Dermis blood vessel endothelial cell (primary cell): ENCODE data around the gene PECR. TPM values are rescaled to one million over a fixed set of nuclear protein-coding genes. Genes with fewer than 3 reads are reported as not detected.
"Not testable (repeated sequence)": the region's sequence is repeated elsewhere in the genome, so short reads cannot be mapped to it uniquely, and the experiment has no call there.

Experiments used
- DNase-seq: peaks from one replicate; pipeline ENCODE4 v3.0.0; 2010
- total RNA-seq: library from RNA; depleted of rRNA; stranded (reverse); fragments of >200 nt; gene quantifications from 2 replicates; pipeline ENCODE4 v1.2.3, GENCODE V29; 2014

Gene PECR
- total RNA-seq, 1 donor from 2014 or later, result 10.2 TPM

DNA sequence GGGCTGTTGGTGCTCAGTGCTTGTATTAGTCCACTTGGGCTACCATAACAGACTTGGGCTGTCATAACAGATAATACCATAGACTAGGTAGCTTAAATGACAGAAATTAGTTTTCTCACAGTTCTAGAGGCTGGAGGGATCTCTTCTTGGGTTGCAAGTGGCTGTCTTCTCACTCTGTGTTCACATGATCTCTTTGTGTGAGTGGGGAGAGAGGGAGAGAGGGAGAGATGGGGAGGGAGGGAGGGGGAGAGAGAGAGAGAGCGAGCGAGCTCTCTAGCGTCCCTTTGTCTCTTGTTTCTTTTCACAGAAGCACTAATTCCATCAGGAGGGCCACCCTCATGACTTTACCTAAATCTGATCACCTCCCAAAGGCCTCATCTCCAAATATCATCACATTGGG is 23.1 kb upstream of the PECR start:
- DNase-seq, result no peak

DNA sequence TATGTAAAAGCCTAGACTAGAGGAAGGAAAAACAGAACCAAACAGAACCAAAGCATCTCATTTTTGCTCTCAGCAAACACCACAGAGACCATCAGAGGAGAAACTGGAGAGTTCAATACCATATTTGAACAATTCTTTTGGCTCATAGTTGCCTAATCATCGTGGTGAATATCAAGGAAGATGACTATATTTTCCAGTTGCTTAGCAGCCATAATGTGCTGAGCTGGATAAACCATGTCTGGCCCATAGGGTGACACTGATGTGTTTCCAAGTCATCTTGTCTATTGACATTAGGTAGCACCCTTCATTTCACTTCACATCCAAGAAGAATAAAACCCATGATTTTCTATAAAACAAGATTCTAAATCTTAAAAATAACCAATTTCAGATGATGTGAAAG is 21.6 kb upstream of the PECR start:
- DNase-seq, result no peak

DNA sequence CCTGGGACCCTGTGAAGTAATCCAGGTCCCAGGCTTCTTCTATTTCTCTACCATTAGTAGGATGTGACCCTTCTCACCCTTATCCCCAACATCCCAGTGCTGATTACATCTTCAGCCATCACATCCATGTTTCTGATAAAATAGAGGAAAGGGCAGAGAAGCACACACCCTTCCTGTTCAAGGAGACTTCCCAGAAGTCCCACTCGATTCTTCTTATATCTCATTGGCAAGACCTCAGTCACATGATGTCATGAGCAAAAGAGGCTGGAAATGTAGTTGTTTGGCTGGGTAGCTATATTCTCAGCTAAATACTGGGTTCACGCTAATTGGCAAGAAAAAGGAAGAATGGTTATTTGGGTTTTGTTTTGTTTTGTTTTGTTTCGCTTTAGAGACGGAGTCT is 19.5 kb upstream of the PECR start:
- no peak for DNase-seq

DNA sequence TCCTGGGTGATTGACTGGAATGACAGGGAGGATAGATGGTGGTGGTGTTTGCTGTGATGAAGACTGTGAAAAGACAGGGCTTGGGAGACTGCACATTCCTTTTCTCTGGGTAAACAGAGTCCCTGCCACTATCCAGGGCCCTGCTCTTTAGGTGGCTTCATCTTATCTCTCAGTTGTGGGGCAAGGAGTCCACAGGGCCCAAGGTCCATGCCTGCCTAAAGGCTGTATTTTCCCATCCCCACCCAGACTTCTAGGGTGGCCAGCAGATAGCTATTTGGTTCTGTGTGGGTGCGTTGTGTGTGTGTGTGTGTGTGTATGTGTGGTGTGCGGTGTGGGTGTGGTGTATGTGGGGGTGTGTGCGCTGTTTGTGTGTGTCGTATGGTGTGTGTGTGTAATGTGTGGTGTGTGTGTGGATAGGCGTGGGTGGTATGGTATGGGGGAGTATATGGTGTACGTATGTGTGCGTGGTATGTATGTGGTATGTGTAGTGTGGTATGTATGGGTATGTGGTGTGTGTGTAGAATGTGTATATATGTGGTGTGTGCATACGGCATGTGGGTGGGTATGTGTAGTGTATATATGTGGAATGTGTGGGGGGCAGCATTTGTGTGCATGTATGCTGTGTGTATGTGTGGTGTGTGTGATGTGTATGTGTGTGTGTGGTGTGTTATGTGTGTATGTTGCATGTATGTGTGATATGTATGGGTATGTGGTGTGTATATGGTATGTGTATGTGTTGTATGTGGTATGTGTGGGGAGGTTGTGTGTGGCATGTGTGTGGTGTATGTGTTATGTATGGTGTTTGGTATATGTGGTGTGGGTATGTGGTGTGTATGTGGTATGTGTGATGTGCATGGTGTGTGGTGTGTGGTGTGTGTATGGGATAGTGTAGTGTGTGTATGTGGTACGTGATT is 17.1 kb upstream of the PECR start:
- DNase-seq, result no peak

DNA sequence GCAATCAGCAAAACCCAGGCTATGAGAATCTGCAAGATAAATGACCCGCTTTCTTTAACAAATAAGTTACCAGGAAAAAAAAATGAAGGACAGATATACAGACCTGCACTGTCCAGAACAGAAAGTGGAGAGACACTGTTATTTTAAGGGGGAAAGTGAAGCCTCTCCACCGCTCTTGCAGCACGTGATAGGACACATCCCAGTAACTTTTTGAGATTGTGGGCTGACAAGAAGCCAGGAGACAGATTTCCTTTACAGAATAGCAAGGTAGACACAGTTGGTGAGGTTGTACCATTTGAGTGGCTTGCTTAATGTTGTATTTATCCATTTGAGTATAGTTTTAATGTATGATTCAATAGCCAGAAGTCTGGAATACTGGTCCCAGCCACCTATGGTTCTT is 13.1 kb upstream of the PECR start:
- no peak for DNase-seq

DNA sequence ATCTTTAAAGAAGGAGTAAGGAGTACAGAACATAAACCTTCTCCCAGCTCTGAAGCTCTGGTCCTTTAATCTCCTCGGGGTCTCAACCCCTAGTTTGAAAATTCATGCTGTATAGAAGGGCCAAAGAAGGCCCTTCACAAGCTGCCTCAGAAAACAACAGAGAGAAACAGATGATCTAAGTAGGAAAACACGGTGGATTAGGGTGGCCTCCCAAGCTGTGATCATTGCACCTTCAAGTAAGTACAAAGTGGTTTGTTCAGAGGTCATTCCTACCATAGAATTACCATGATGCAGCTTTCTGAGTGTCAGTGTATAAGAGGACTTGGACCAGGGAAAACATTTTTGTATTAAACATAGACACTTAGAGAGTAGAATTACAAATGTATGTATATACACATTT is 11.0 kb upstream of the PECR start:
- DNase-seq, result no peak

DNA sequence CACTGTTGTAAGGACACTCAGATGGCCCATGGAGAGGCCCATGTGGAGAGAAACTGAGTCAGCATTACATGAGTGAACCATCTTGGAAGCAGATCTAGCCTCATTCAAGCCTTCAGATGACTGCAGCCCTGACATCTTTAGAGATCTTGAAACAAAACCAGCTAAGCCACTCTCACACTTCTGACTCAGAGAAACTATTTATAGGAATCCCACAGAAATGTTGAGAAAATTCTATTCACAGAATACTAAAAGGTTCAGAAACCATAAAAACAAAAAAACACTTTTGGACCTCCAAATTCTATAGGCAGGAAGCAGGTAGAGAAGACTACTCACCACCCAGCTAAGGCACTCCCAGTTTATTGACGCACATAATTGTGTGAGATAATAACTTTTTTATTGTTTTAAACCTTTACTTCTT is 8.8 kb upstream of the PECR start:
- no peak for DNase-seq

DNA sequence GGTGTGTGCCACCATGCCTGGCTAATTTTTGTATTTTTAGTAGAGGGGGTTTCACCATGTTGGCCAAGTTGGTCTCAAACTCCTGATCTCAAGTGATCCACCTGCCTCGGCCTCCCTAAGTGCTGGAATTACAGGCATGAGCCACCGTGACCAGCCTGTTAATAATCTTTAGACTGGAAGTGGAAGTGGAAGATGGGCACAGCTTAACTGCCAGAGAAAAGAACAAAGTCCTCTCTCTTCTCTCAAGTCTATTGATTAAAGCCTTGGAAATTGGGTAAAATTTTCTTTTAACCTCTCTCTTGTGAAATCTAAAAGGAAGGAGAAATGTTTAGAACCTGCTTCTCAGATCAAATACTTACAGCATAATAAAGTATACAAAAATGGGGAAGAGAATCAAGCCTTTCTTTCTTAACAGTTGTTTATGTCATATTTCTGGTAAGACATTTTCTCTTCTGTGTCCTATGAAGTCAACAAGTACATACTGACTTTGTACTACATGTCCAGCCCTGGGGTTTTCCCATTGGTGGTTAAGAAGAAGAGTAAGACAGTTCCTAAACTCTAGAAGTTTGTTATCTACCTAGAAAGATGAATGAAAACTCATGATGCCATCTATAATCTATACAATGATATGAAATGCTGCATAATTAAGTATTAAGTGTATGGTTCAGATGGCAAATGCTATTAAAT is 4.7 kb upstream of the PECR start:
- DNase-seq, result no peak

DNA sequence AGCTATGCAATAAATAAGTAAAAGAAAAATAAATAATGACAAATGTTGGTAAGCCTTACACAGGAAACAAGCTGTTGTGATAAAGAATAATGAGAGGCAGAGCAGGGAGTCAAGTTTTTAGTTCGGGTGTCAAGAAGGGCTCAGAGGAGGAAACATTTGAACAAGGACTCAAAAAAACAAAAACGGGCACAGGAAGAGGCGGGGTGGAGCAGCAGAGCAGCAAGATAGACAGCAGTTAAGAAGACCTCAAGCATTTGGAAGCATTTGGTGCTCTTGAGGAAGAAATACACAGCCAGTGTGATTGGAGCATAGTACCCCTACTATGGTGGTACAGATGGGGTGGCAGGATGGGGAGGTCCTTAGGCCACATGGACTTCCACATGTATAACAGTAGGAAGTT is 2.9 kb upstream of the PECR start:
- DNase-seq, result no peak

DNA sequence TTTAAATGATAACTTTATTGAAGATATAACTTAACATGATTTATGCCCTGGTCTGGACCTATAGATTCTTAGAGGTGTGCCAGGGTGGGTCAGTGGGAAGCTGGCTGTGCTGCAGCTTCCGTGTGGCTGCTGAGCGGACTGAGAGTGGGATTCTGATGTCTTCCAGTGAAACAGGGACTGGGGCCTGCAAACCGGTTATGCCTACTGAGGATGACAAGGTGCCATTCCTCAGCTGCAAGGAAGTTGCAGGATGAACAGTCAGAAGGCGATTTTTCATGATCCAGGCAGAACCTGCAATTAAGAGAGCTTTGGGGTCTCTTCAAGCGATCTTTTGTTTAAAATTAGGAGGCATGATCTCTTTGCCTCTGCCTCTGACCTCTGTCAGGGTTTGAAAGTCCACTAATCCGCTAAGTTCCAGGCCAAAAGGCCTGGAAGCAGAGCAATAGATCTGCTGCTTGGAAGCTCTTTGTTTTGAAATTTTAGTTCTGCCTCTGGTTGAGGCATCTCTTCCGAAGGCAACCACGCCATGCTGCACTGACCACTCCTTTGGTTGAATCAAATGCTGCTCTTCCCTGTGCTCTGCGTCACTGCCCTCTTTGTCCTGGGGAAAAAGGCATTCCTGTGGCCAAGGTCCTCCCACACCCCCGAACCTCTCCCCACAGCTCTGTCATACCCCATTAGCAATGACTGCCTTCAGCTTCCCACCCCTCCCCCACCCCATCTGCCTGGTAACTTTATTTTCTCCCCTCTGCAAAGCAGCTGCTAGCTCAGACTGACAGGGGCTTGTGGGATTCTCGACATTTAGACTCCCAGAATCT is 2.1 kb upstream of the PECR start:
- DNase-seq, result no peak

DNA sequence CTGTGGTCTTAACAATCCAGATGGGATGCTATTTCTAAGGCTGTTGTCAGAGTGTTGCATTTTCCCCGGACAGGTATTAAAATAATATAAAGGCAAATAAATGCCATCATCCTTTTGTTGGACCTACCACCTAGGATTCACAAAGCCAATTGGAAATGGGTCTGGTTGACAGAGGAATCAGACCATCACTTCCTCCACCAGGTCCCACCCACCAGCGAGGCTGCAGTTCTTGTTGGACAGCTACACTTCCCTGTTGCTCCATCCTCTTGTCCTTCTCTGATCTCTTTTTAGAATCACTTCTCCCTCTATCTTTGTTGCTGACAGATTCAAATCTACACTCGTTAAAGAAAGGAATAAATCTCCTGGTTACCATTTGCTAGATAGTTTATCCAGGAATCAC is 1.2 kb upstream of the PECR start:
- no peak for DNase-seq

DNA sequence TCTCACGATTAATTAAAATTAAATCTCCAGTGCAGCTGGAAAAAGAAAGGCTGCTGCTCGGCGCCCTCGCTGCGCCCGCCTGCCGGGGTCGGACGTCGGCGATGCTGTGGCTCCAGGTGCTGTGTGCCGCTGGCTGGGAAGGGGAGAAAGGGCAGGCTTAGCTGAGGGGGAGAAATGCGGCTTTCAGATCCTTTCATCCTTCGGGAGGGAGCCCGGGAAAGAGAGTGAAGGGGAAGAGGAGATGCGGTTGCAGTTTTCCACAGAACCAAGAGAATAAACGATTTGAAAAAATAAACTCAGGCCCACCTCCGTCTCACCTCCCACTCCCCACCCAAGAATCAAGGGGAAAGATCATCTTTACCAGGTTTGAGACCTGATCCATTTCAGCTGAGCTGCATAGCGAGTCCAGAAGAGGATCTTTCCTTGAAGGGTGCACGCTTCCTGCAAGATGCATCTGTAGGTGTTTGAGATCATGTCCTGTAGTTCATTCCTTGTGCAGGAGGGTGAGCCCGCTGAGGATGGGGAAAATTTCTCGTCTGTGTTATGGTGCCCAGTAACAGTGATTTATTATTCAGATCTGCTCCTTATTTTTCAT is 605 bp upstream of the PECR start:
- DNase-seq, result peak; percentile 4

DNA sequence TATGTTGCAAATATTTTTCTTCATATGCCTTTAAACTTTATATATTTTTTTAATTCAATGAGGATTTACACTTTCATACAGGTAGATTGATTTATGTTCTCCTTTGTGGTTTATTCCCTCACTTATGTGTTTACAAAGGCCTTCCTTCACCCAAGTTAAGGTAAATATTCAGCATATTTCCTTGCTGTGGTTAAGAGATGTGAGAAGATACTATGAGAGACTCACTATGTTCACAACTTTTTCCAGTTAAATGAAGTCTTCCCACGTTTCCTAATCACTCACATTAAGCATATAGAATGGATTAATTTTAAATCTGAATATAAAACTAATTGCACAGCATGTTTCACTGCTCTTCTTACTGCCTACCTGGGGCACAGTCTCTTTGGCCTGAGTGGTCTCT is 597 bp downstream of the PECR start:
- DNase-seq, result no peak

DNA sequence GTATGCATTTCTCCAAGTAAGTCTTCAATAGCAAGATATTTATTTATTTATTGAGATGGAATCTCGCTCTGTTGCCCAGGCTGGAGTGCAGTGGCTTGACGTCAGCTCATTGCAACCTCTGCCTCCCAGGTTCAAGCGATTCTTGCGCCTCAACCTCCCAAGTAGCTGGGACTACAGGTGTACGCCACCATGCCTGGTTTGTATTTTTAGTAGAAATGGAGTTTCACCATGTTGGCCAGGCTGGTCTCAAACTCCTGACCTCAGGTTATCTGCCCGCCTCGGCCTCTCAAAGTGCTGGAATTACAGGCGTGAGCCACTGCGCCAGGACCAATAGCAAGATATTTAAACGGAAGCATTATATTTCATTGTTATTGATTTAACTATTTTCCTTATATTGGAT is 1.6 kb downstream of the PECR start:
- not testable (repeated sequence) for DNase-seq

DNA sequence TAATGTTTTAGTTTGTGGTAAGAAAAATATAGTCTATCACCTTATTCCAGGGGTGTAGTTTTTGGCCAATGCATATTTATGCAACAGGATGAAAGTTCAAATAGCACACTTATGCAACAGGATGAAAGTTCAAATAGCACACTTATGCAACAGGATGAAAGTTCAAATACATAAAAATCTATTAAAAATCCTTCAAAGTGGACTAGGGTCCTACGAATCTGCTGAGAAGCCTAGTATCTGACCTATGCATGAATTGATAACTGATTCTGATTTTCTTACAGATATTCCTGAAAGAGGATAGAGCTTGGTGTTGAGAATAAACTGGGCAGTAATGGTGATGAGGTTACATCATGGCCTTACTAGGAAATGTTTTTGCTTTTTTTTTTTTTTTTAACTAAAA is 2.8 kb downstream of the PECR start:
- no peak for DNase-seq

DNA sequence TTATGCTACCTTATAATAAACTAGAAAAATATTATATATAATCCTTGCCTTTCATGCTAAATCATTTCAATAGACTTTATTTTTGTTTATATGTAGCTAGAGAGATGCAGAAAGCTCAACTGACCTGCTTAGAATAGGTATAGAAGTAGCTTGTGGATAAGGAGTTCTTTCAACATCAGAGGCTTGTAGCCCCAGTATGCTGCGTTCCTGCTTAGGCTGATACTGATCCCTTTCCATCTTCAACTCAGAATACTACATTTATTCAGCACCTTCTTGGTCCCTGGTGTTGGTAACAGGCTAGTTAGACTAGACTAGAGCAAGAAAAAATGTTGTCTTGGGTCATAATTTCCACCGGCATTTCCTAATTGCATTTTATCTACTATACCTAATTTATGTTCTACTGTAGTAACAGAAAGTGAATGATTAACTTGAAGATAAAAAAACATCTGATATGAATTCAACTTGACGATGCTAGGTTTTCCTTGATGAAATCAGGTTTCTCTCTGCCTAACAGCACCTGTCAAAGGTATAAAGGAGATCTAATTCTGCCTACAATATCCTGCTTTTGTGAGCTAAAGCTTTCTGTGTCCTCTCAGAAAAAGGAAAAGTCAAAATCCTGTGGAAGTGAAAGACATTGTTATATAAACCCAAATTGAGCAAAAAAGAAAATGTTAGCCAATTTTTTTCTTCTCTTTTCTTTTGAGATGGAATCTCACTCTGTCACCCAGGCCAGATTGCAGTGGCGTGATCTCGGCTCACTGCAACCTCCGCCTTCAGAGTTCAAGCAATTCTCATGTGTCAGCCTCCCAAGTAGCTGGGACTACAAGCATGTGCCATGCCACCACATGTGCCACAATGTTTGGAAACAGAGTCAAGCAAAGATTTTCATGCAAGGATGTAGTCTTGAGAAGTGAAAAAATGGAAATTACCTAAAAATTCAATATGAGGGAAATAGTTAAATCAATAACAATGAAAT is 5.8 kb downstream of the PECR start:
- no peak for DNase-seq

DNA sequence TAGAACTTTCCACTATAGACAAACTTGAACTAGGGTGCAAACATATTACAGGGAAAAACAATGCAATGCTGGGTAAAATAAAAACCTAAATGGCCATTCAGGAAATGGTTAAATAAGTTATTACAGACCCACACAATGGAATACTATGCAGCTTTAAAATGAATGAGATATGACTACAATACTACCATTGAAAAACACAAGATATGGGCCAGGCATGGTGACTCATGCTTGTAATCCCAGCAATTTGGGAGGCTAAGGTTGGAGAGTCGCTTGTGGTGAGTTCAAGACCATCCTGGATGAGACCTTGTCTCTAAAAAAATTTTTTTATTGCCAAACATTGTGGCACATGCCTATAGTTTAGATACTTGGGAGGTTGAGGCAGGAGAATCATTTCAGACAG is 6.8 kb downstream of the PECR start:
- DNase-seq, result no peak

DNA sequence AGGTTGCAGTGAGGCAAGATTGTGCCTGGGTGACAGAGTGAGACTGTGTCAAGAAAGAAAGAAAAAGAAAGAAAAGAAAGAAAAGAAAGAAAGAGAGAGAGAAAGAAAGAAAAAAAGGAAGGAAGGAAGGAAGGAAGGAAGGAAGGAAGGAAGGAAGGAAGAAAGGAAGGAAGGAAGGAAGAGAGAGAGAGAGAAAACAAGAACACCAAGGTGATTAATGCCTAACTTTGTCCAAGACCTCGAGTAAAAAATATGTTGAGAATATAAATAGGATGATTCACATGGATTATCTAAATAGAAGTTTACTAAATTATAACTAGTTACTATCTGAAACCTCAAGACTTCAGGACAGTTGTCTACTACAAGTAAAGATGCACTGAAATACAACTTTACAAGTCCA is 7.2 kb downstream of the PECR start:
- DNase-seq, result no peak

DNA sequence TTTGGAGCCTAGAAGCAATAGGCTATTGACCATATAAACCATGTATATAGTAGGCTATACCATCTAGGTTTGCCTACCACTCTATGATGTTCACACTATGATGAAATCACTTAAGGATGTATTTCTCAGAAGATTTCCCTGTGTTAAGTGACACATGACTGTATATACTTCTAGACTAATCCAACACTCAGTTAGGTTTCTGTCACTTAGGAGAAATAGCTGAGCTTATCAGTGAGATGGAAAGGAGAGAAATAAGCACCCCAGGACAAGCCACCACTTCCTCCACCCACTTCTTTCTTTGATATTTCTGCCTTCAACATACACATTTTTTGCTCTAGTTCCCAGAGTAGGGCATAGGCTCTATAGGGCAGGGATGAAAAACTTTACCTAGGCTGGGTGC is 7.8 kb downstream of the PECR start:
- no peak for DNase-seq

DNA sequence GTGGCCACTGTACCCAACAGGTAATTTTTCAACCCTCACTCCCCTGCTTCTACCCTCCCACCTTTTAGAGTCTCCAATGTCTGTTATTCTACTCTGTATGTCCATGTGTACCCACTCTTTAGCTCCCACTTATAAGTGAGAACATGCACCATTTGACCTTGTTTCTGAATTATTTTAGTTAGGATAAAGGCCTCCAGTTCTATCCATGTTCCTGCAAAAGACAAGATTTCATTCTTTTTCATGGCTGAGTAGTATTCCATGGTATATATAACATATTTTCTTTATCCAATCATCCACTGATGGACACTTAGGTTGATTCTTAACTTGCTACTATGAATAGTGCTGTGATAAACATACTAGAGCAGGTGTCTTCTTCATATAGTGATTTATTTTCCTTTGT is 9.1 kb downstream of the PECR start:
- no peak for DNase-seq

DNA sequence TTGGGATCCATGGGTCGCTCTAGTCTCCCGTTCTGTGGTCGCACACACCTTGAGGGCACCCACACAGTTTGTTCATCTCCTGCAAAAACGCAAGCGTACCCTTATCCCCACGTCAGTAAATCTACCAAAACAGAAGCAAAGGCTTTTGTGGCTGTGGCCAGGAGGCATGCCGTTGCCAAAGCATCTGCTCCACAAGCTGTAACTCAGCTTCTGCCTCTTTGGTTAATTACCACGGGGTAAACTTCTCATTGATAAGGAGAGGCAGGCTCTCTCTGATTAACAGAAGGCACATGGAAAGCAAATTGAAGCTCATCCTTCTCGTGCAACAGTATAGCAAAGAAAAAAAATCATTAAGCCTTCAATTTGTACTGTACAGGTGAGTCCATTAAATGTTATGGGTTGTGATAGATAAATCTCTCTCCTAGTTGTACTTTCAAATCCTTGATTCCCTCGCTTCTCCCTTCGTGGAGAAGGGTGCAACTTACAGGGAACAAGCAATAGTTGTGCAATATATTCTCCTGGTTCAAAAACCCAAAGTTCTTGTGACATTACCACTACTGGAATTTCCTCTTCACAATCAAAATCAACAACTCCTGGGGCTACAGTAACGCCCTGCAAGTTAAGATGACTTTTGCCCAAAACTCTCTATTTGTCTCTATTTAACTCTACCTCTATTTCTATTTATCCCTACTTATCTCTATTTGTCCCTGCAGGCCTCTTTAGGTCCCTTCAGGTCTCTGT is 10.3 kb downstream of the PECR start:
- DNase-seq, result no peak
